ENCODE data around the gene HAND2.

Gene HAND2

GRCh38 chr4:173500841-173501591 is 29.0 kb downstream of the HAND2 start:
- in situ Hi-C loops (cut with HindIII; ENCODE audit: low pct_unique_long_range_greater_than_20kb, low sequenced_read_pairs) = no loop called here
- no peak for DNase-seq (ENCODE audit: low read depth in 1 of 2, low spot score in 1 of 2)
- TF ChIP-seq JUND (IDR thresholded peaks at IDR 0.05; ENCODE audit: low read depth) = no peak

- DNase-seq (ENCODE audit: low read depth in 1 of 2, low spot score in 1 of 2) = no peak
- in situ Hi-C loops (cut with HindIII; ENCODE audit: low pct_unique_long_range_greater_than_20kb, low sequenced_read_pairs) = no loop called here
- no peak for TF ChIP-seq JUND (IDR thresholded peaks at IDR 0.05; ENCODE audit: low read depth)
Measured at GRCh38 chr4:173499658-173500535, 30.1 kb downstream of the HAND2 start.

DNA sequence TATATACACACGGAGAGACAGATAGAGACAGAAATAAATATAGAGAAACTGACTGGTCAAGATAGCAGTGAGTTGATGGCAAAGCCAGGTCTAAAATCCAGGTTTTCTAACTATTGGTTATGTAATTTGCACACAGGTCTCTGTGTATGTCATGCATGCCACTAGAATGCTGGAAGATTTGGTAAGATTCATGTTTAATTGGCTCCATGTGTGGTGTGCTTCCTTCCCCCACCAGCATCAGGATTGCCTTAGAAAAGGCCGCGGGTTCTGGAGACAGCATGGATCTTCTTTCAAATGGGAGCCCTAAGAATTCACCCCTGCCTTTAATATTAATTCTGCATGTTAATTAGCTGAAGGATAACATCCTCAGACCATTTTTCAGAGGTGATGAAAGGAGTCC is 31.3 kb downstream of the HAND2 start:
- no peak for DNase-seq (ENCODE audit: low read depth in 1 of 2, low spot score in 1 of 2)
- in situ Hi-C loops (cut with HindIII; ENCODE audit: low pct_unique_long_range_greater_than_20kb, low sequenced_read_pairs) = no loop called here
- TF ChIP-seq JUND (IDR thresholded peaks at IDR 0.05; ENCODE audit: low read depth) = no peak

DNA sequence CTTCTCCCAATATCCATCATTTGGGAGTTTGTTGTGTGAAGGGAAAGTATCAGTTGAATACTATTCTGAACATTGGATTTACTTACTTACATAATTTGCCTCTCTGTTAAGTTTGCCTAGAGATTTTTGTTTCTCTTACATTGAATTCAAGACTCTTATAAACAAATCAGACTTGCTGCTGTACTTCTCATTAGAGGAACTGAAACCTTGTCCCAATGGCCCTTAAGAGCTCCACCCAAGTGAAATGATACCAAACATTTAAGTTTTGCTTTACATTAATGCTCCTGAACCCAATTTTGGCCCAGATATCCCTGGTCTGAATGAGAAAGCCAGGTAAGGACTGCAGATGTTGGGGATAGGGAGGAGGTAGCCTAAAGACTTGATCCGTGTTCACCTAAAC is 32.0 kb downstream of the HAND2 start:
- in situ Hi-C loops (cut with HindIII; ENCODE audit: low pct_unique_long_range_greater_than_20kb, low sequenced_read_pairs) = no loop called here
- DNase-seq (ENCODE audit: low read depth in 1 of 2, low spot score in 1 of 2) = no peak
- TF ChIP-seq JUND (IDR thresholded peaks at IDR 0.05; ENCODE audit: low read depth) = no peak

DNA sequence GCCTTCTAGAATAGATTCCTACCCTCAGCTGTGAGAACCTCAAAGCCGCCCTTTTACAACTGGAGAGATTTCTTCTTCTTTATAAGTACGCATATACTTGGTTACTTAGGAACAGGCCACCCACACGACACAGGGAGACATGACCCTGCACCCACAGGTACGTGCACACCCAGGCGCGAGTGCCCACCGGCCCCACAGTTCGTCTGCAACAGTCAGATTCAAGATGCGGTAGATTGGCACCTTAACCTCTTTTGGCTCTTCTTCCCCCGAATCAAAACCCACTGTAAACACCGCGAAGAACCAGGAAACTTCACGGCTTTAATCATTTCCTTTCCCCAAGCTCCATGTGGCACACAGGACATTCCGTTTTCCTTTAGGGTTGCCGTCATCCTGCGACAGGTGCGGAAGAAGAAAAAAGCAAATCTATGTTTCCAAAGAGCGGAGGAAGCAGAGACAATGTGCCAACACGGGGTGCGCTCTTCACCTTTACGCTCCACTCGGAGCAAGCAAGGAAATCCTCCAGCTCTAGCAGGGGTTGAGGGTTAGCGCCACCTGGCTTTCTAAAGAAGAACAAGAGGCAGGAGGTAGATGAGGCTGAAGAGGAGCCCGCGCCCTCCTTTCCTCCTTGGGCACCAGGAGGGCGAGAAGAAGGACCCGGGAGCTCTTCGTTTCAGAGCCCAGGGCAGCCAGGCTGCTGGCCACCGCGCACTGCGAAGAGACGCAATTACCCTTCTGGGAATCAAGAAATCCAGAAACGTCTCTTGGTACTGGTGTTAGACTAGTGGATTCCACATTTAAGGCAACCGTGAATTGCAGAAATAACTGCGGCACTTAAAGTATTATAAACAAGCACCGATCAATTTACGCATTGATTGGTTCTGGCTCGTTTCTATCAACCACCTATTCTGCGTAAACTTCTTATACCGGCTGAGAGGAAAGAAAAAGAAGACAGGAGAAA is 35.7 kb downstream of the HAND2 start:
- no peak for TF ChIP-seq JUND (IDR thresholded peaks at IDR 0.05; ENCODE audit: low read depth)
- in situ Hi-C loops (cut with HindIII; ENCODE audit: low pct_unique_long_range_greater_than_20kb, low sequenced_read_pairs) = no loop called here
- peak; percentile 65 to 80 for DNase-seq (ENCODE audit: low read depth in 1 of 2, low spot score in 1 of 2)

DNA sequence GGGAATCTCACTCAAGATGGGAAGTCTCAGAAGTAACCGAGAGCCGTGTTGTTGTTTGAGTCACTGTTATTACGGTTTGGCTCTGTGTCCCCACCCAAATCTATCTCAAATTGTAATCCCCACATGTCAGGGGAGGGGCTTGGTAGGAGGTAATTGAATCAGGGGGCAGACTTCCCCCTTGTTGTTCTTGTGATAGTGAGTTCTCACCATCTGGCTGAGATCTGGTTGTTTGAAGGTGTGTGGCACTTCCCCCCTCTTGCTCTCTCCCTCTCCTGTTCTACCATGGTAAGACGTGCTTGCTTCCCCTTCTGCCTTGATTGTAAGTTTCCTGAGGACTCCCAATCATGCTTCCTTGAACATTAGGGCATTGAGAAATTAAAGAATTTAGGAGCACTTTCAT is 37.0 kb downstream of the HAND2 start:
- no peak for DNase-seq (ENCODE audit: low read depth in 1 of 2, low spot score in 1 of 2)
- no peak for TF ChIP-seq JUND (IDR thresholded peaks at IDR 0.05; ENCODE audit: low read depth)
- in situ Hi-C loops (cut with HindIII; ENCODE audit: low pct_unique_long_range_greater_than_20kb, low sequenced_read_pairs) = no loop called here

- in situ Hi-C loops (cut with HindIII; ENCODE audit: low pct_unique_long_range_greater_than_20kb, low sequenced_read_pairs) = no loop called here
- no peak for TF ChIP-seq JUND (IDR thresholded peaks at IDR 0.05; ENCODE audit: low read depth)
- no peak for DNase-seq (ENCODE audit: low read depth in 1 of 2, low spot score in 1 of 2)
Measured at GRCh38 chr4:173492315-173492714, 37.7 kb downstream of the HAND2 start.

GRCh38 chr4:173490817-173491528 is 39.1 kb downstream of the HAND2 start:
- no peak for TF ChIP-seq JUND (IDR thresholded peaks at IDR 0.05; ENCODE audit: low read depth)
- in situ Hi-C loops (cut with HindIII; ENCODE audit: low pct_unique_long_range_greater_than_20kb, low sequenced_read_pairs) = no loop called here
- no peak for DNase-seq (ENCODE audit: low read depth in 1 of 2, low spot score in 1 of 2)

GRCh38 chr4:173490256-173490655 is 39.8 kb downstream of the HAND2 start:
- in situ Hi-C loops (cut with HindIII; ENCODE audit: low pct_unique_long_range_greater_than_20kb, low sequenced_read_pairs) = no loop called here
- no peak for DNase-seq (ENCODE audit: low read depth in 1 of 2, low spot score in 1 of 2)
- TF ChIP-seq JUND (IDR thresholded peaks at IDR 0.05; ENCODE audit: low read depth) = no peak

GRCh38 chr4:173489514-173489913 is 40.5 kb downstream of the HAND2 start:
- TF ChIP-seq JUND (IDR thresholded peaks at IDR 0.05; ENCODE audit: low read depth) = no peak
- in situ Hi-C loops (cut with HindIII; ENCODE audit: low pct_unique_long_range_greater_than_20kb, low sequenced_read_pairs) = no loop called here
- no peak for DNase-seq (ENCODE audit: low read depth in 1 of 2, low spot score in 1 of 2)

- no peak for DNase-seq (ENCODE audit: low read depth in 1 of 2, low spot score in 1 of 2)
- in situ Hi-C loops (cut with HindIII; ENCODE audit: low pct_unique_long_range_greater_than_20kb, low sequenced_read_pairs) = no loop called here
- no peak for TF ChIP-seq JUND (IDR thresholded peaks at IDR 0.05; ENCODE audit: low read depth)
Measured at GRCh38 chr4:173488656-173489055, 41.4 kb downstream of the HAND2 start.

DNA sequence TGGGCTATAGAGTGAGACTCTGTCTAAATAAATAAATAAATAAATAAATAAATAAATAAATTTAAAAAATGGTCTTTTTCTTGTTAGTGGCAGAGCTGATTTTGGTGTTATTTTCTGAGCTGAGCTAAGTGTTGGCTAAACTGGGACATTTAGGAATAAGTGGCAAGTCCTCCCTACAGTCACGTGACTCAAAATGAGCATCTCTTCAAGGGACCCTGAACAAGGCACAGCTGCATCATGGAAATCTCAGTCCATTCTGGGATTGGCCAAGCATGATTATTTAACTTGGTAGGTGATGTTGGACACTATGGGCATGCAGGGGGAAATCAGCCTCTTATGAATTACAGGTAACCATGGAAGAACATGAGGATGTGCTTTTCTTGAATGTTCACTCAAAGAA is 42.0 kb downstream of the HAND2 start:
- no peak for DNase-seq (ENCODE audit: low read depth in 1 of 2, low spot score in 1 of 2)
- in situ Hi-C loops (cut with HindIII; ENCODE audit: low pct_unique_long_range_greater_than_20kb, low sequenced_read_pairs) = no loop called here
- no peak for TF ChIP-seq JUND (IDR thresholded peaks at IDR 0.05; ENCODE audit: low read depth)
